Posterior vena cava (tissue), 2 donors: ENCODE data around the gene LIX1L. TPM values are rescaled to one million over a fixed set of nuclear protein-coding genes. Genes with fewer than 3 reads are reported as not detected.
A peak's percentile ranks its signal among the peaks of the same experiment; 100 is the strongest.

ENCODE experiments used
- DNase-seq: peaks from one replicate; pipeline ENCODE4 v3.0.0-alpha.2; 2020; ENCODE audit warnings: low spot score
- intact Hi-C, 2 donors: fragments of 100-400 bp; cut with DNase I; formaldehyde crosslinking; loops; one replicate each; pipeline versions ENCODE4 v1.14.1 to v1.14.2; 2022 to 2023
- total RNA-seq, 2 donors: library from RNA; stranded (reverse); fragmentation: NEBNext Ultra II Directional; extraction: Animal tissue kit (Norgen Biotek cat#: 25700); gene quantifications; one replicate each; pipeline ENCODE4 v1.2.1, GENCODE V29; 2021
- donor health status: DM: yes; HTN: yes; CAD: no.
- donor health status: DM: yes; HTN: yes; CAD: no.

The LIX1L gene
- total RNA-seq, 2 donors from 2014 or later: 45.5 to 45.8 TPM

GRCh38 chr1:145965119-145965744 is 7.4 kb upstream of the LIX1L start:
- no peak for DNase-seq
- intact Hi-C loops: no loop called here

- intact Hi-C loops: loop anchor here in 1 of 2 donors (5.0 kb wide), 1 partner anchor 47 kb away; the partner anchor contains the start of gene PEX11B
Observed at GRCh38 chr1:145964328-145965118, 6.7 kb upstream of the LIX1L start, which contains the start of the genes ANKRD34A and POLR3GL. ANKRD34A (minus strand) TSS chr1:145964575; CDS start chr1:145961759, 2,816 bp downstream. POLR3GL (plus strand) TSS chr1:145964690; CDS start chr1:145974866, 10,176 bp downstream.

GRCh38 chr1:145963265-145964019 is 5.6 kb upstream of the LIX1L start:
- intact Hi-C loops: loop anchor here in 1 of 2 donors (5.0 kb wide), 1 partner anchor 46 kb away; the partner anchor contains the start of gene PEX11B

More at GRCh38 chr1:145964328-145965118, 6.7 kb upstream of the LIX1L start, which contains the start of the genes ANKRD34A and POLR3GL:
- DNase-seq: peak; percentile 97

GRCh38 chr1:145962157-145963102 is 4.6 kb upstream of the LIX1L start:
- peak; percentile 85 for DNase-seq
- intact Hi-C loops: loop anchor here in 1 of 2 donors (5.0 kb wide), 1 partner anchor 45 kb away; the partner anchor contains the start of gene PEX11B

More at GRCh38 chr1:145963265-145964019, 5.6 kb upstream of the LIX1L start:
- DNase-seq: no peak

GRCh38 chr1:145961425-145962156 is 3.8 kb upstream of the LIX1L start:
- DNase-seq: peak; percentile 83
- intact Hi-C loops: loop anchor here in 1 of 2 donors (5.0 kb wide), 1 partner anchor 44 kb away; the partner anchor contains the start of gene PEX11B

- intact Hi-C loops: loop anchor here in 1 of 2 donors (5.0 kb wide), 1 partner anchor 44 kb away; the partner anchor contains the start of gene PEX11B
- no peak for DNase-seq
Observed at GRCh38 chr1:145961109-145961424, 3.2 kb upstream of the LIX1L start.

GRCh38 chr1:145960468-145961108 is 2.8 kb upstream of the LIX1L start:
- peak; percentile 92 for DNase-seq
- intact Hi-C loops: loop anchor here in 1 of 2 donors (5.0 kb wide), 1 partner anchor 43 kb away; the partner anchor contains the start of gene PEX11B

- intact Hi-C loops: loop anchor here in 1 of 2 donors (5.0 kb wide), 1 partner anchor 43 kb away; the partner anchor contains the start of gene PEX11B
- DNase-seq: no peak
Observed at GRCh38 chr1:145959957-145960467, 2.2 kb upstream of the LIX1L start.

GRCh38 chr1:145959333-145959732 is 1.5 kb upstream of the LIX1L start:
- intact Hi-C loops: no loop called here
- no peak for DNase-seq

- DNase-seq: no peak
- intact Hi-C loops: no loop called here
Observed at GRCh38 chr1:145958734-145959133, 917 bp upstream of the LIX1L start.

GRCh38 chr1:145956781-145957442 is 905 bp downstream of the LIX1L start:
- DNase-seq: no peak

GRCh38 chr1:145956361-145956760 is 1.5 kb downstream of the LIX1L start:
- no peak for DNase-seq
- intact Hi-C loops: no loop called here

More at GRCh38 chr1:145956781-145957442, 905 bp downstream of the LIX1L start:
- intact Hi-C loops: no loop called here

- intact Hi-C loops: no loop called here
- no peak for DNase-seq
Observed at GRCh38 chr1:145955436-145955835, 2.4 kb downstream of the LIX1L start.

GRCh38 chr1:145953861-145954260 is 4.0 kb downstream of the LIX1L start:
- intact Hi-C loops: no loop called here
- no peak for DNase-seq

- no peak for DNase-seq
- intact Hi-C loops: no loop called here
Observed at GRCh38 chr1:145952903-145953302, 4.9 kb downstream of the LIX1L start.

- intact Hi-C loops: no loop called here
- no peak for DNase-seq
Observed at GRCh38 chr1:145951526-145951925, 6.3 kb downstream of the LIX1L start.
